ENCODE data around the gene FAM118A. TPM values are rescaled to one million over a fixed set of nuclear protein-coding genes. Genes with fewer than 3 reads are reported as not detected.
A peak's percentile ranks its signal among the peaks of the same experiment; 100 is the strongest.
"Not testable (repeated sequence)": the region's sequence is repeated elsewhere in the genome, so short reads cannot be mapped to it uniquely, and the experiment has no call there.

Gene FAM118A
- total and polyA plus RNA-seq, 8 donors: 7.1 to 127 (median 10.2) TPM

- WGBS, 2 donors: 95 to 98% methylated on average over 5 of the region's 5 CpGs
These were observed 44.1 kb downstream of the FAM118A start for GRCh38 chr22:45353786-45354185.

GRCh38 chr22:45357490-45357889, 47.8 kb downstream of the FAM118A start:
- Histone ChIP-seq H3K9me3 (no peaks in the 10 kb centered on the region), H3K27ac (no peak overlapping the region), H3K4me1 (no peaks in the 10 kb centered on the region), H3K36me3 (no peaks in the 10 kb centered on the region), H3K4me3 (no peak overlapping the region), H3K27me3 (no peaks in the 10 kb centered on the region)
- ATAC-seq (no peak), FAIRE-seq (no peak), DNase-seq (no peak)
- 97 to 100% methylated on average over 1 of the region's 1 CpG for WGBS, 2 donors
- no peak for TF ChIP-seq CTCF (IDR thresholded peaks at IDR 0.05)
- intact Hi-C loops (cut with DNase I): no loop called here

More at GRCh38 chr22:45353786-45354185, 44.1 kb downstream of the FAM118A start:
- Histone ChIP-seq H3K9me3 (no peaks in the 10 kb centered on the region), H3K27me3 (no peaks in the 10 kb centered on the region), H3K4me3 (no peak overlapping the region), H3K4me1 (no peaks in the 10 kb centered on the region), H3K36me3 (no peaks in the 10 kb centered on the region), H3K27ac (no peak overlapping the region)
- intact Hi-C loops (cut with DNase I): no loop called here
- no peak for FAIRE-seq
- no peak for DNase-seq
- TF ChIP-seq CTCF (IDR thresholded peaks at IDR 0.05): no peak
- ATAC-seq: no peak

- no peaks in the 10 kb centered on the region for H3K36me3 ChIP-seq
These were observed 48.4 kb downstream of the FAM118A start for GRCh38 chr22:45358127-45358526.

GRCh38 chr22:45359627-45360026, 49.9 kb downstream of the FAM118A start:
- 52 to 57% methylated on average over 4 of the region's 4 CpGs for WGBS, 2 donors
- no peak for FAIRE-seq
- no peaks in the 10 kb centered on the region for H3K36me3 ChIP-seq
- no peaks in the 10 kb centered on the region for H3K27me3 ChIP-seq
- no peak overlapping the region for H3K4me3 ChIP-seq
- H3K9me3 ChIP-seq: no peaks in the 10 kb centered on the region
- TF ChIP-seq CTCF (IDR thresholded peaks at IDR 0.05): no peak
- no peaks in the 10 kb centered on the region for H3K4me1 ChIP-seq
- no peak for DNase-seq
- no peak for ATAC-seq
- intact Hi-C loops (cut with DNase I): no loop called here
- no peak overlapping the region for H3K27ac ChIP-seq

More at GRCh38 chr22:45358127-45358526, 48.4 kb downstream of the FAM118A start:
- no peak for ATAC-seq
- FAIRE-seq: no peak
- H3K9me3 ChIP-seq: no peaks in the 10 kb centered on the region
- no peak overlapping the region for H3K27ac ChIP-seq
- 91% methylated on average over 1 of the region's 1 CpG for WGBS, 2 donors
- H3K4me1 ChIP-seq: no peaks in the 10 kb centered on the region
- no peak for DNase-seq
- TF ChIP-seq CTCF (IDR thresholded peaks at IDR 0.05): no peak
- intact Hi-C loops (cut with DNase I): no loop called here
- H3K4me3 ChIP-seq: no peak overlapping the region
- no peaks in the 10 kb centered on the region for H3K27me3 ChIP-seq

- TF ChIP-seq CTCF (IDR thresholded peaks at IDR 0.05): no peak
- FAIRE-seq (no peak), DNase-seq (no peak), ATAC-seq (no peak)
- intact Hi-C loops (cut with DNase I): no loop called here
- Histone ChIP-seq H3K4me3 (no peak overlapping the region), H3K27ac (no peak overlapping the region), H3K27me3 (no peaks in the 10 kb centered on the region), H3K9me3 (no peaks in the 10 kb centered on the region), H3K4me1 (no peaks in the 10 kb centered on the region), H3K36me3 (no peaks in the 10 kb centered on the region)
- WGBS, 2 donors: 75 to 79% methylated on average over 3 of the region's 3 CpGs
These were observed 57.0 kb downstream of the FAM118A start for GRCh38 chr22:45366713-45367112.

GRCh38 chr22:45373592-45373991, 63.9 kb downstream of the FAM118A start:
- 62 to 71% methylated on average over 3 of the region's 3 CpGs for WGBS, 2 donors
- H3K4me1 ChIP-seq; ATAC-seq; H3K27ac ChIP-seq; H3K9me3 ChIP-seq; intact Hi-C loops (cut with DNase I); DNase-seq; H3K36me3 ChIP-seq; H3K27me3 ChIP-seq; H3K4me3 ChIP-seq: not testable (repeated sequence)
- peak; percentile 37 for FAIRE-seq
